ENCODE measurements around the gene MTFR2. TPM values are rescaled to one million over a fixed set of nuclear protein-coding genes. Genes with fewer than 3 reads are reported as not detected.

The MTFR2 gene
- total RNA-seq, 1 donor from 2014 or later: 5.7 TPM

DNA sequence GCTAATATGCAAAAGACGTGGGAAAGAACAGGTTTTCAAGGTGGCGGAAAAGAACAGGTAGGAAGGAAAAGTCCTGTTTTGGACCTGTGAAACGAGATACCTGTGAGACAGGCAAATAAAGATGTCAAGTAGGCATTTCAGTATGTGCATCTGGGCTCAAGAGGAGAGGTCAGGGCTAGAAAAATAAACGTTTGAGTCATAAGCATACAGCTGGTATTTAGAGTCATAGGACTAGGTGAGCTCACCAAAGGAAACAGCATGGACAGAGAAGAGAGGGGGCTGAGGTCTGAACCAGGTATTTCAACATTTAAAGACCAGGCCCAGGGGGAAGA is 14.9 kb downstream of the MTFR2 start:
- DNase-seq (ENCODE audit: low read depth, low spot score): no peak
- H3K27me3 Mint-ChIP-seq (ENCODE audit: low read depth): no peaks in the 10 kb centered on the region
- H3K27ac Mint-ChIP-seq (ENCODE audit: unreplicated experiment): no peak overlapping the region
- peaks cover 5% of the 10 kb centered on the region for H3K36me3 Mint-ChIP-seq (ENCODE audit: low read depth)
- no peaks in the 10 kb centered on the region for H3K9me3 Mint-ChIP-seq
- TF ChIP-seq, protein P1, sequence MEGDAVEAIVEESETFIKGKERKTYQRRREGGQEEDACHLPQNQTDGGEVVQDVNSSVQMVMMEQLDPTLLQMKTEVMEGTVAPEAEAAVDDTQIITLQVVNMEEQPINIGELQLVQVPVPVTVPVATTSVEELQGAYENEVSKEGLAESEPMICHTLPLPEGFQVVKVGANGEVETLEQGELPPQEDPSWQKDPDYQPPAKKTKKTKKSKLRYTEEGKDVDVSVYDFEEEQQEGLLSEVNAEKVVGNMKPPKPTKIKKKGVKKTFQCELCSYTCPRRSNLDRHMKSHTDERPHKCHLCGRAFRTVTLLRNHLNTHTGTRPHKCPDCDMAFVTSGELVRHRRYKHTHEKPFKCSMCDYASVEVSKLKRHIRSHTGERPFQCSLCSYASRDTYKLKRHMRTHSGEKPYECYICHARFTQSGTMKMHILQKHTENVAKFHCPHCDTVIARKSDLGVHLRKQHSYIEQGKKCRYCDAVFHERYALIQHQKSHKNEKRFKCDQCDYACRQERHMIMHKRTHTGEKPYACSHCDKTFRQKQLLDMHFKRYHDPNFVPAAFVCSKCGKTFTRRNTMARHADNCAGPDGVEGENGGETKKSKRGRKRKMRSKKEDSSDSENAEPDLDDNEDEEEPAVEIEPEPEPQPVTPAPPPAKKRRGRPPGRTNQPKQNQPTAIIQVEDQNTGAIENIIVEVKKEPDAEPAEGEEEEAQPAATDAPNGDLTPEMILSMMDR (conservative IDR thresholded peaks at IDR 0.05): no peak
- no peaks in the 10 kb centered on the region for H3K4me1 Mint-ChIP-seq
- no peak overlapping the region for H3K4me3 Mint-ChIP-seq

DNA sequence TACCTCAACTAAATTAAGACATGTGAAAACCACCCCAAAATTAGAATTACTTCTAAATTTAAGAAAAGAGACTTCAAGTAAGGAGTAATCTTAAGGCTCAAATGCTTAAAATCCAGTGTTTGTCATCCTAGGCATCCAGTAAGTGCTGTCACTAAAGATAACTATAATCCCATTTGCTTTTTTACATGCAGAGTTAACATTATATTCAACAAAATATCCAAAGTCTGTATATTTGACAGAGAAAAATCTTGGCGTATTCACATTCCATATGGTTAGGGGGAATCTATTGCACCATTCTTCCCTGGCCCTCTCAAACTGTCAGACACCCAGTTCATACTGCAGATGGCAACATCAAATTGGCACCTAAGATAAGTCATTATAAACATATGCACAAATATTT is 17.4 kb downstream of the MTFR2 start:
- no peak overlapping the region for H3K4me3 Mint-ChIP-seq
- TF ChIP-seq, protein P1 (conservative IDR thresholded peaks at IDR 0.05): no peak
- H3K27ac Mint-ChIP-seq (ENCODE audit: unreplicated experiment): no peak overlapping the region
- no peaks in the 10 kb centered on the region for H3K27me3 Mint-ChIP-seq (ENCODE audit: low read depth)
- H3K9me3 Mint-ChIP-seq: no peaks in the 10 kb centered on the region
- no peak for DNase-seq (ENCODE audit: low read depth, low spot score)
- peaks cover 5% of the 10 kb centered on the region for H3K36me3 Mint-ChIP-seq (ENCODE audit: low read depth)
- no peaks in the 10 kb centered on the region for H3K4me1 Mint-ChIP-seq

DNA sequence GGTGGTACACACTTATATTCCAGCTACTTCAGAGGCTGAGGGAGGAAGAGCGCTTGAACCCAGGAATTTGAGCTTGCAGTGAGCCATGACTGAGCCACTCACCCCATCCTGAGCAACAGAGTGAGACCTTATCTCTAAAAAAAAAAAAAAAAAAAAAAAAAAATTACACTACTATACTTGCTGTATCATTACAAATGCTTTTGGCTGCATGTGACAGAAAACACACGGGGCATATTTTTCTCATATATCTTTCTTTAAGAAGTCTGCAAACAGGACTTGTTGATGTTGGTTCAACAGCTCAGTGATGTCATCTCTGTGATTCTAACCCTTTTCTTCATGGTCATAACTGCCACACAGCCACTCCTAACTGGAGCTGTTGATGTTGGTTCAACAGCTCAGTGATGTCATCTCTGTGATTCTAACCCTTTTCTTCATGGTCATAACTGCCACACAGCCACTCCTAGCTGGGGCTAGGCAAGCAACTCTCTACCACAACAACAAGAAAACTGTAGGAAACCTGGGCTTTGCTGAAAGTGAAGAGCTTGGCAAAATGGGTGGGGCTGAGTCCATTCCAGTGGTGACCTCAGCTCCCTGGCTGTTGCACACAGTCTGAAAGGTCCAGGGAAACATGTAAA is 19.8 kb downstream of the MTFR2 start:
- peaks cover 5% of the 10 kb centered on the region for H3K9me3 Mint-ChIP-seq
- no peak for DNase-seq (ENCODE audit: low read depth, low spot score)
- H3K27me3 Mint-ChIP-seq (ENCODE audit: low read depth): no peaks in the 10 kb centered on the region
- H3K36me3 Mint-ChIP-seq (ENCODE audit: low read depth): peaks cover 5% of the 10 kb centered on the region
- no peak overlapping the region for H3K27ac Mint-ChIP-seq (ENCODE audit: unreplicated experiment)
- TF ChIP-seq, protein P1 (conservative IDR thresholded peaks at IDR 0.05): no peak
- H3K4me1 Mint-ChIP-seq: peaks cover 6% of the 10 kb centered on the region
- H3K4me3 Mint-ChIP-seq: no peak overlapping the region

DNA sequence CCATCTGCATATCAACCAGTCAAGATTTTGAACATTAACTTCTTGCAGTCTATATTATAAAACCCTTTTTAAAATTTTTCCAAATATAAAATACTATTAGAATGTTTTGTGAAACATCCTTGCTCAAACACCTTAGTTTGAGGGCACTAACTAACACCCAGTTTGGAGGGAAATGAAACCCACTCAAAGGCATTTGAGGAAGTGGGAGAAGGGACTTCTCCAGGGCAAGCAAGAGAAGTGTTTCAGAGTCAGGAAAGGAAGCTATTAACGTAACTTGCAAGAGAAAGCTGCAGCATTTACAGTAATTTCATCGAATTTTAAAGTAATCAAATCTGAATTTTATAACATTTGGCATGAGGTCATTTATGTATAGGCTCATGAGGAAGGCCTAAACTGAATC is 21.3 kb downstream of the MTFR2 start:
- Mint-ChIP-seq H3K36me3 (ENCODE audit: low read depth) (peaks cover 2% of the 10 kb centered on the region), H3K27me3 (ENCODE audit: low read depth) (no peaks in the 10 kb centered on the region), H3K9me3 (peaks cover 5% of the 10 kb centered on the region), H3K27ac (ENCODE audit: unreplicated experiment) (no peak overlapping the region), H3K4me3 (no peak overlapping the region), H3K4me1 (peaks cover 6% of the 10 kb centered on the region)
- TF ChIP-seq, protein P1 (conservative IDR thresholded peaks at IDR 0.05): no peak
- DNase-seq (ENCODE audit: low read depth, low spot score): no peak

DNA sequence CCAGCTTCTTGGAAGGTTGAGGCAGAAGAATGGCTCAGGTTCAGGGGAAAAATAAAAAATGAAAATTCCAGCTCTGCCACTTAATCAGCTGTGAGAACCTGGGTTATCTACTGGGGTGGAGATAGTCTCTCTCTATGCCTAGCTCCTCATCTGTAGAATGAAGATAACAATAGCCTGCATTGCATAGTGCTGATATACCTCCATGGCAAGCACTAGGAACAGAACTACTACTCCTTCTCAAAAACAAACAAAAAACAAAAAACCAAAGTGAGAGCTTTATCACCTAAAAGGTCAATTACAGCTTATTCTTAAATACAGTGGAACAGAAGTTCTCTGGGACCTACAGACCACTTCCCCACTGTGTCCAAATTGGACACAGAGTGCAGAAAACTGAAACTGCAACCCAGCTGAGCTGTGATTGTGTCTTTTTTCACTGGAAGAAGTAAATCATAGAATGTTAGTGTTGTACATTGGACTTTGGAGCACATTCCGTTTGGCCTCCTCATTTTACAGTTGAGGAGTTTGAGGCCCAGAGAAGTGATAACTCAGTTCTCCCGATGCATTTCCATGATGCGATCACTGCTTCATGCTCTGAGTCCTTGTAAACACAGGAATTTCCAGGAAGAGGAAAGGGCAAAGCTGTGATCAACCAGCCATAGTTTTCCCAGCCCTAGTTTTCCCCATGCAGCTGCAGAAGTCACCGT is 23.3 kb downstream of the MTFR2 start:
- H3K4me3 Mint-ChIP-seq: no peak overlapping the region
- TF ChIP-seq, protein P1 (conservative IDR thresholded peaks at IDR 0.05): no peak

More for the DNA sequence above, 23.3 kb downstream of the MTFR2 start:
- Mint-ChIP-seq H3K4me1 (peaks cover 6% of the 10 kb centered on the region), H3K9me3 (peaks cover 13% of the 10 kb centered on the region), H3K27me3 (ENCODE audit: low read depth) (no peaks in the 10 kb centered on the region), H3K36me3 (ENCODE audit: low read depth) (peaks cover 2% of the 10 kb centered on the region), H3K27ac (ENCODE audit: unreplicated experiment) (no peak overlapping the region)
- DNase-seq (ENCODE audit: low read depth, low spot score): no peak
